HepG2 (cell line): ENCODE measurements around the gene FEV.

Source experiments
- POLR2A ChIP-seq, 2 experiments: IDR thresholded peaks; 2 replicates each; pipeline ENCODE4 v1.6.1; 2011; ENCODE audit warnings: low read depth in 2 of 2, low read length in 2 of 2, mild to moderate bottlenecking in 1 of 2, moderate library complexity in 1 of 2; ENCODE audit not compliant: insufficient read depth in 1 of 2
- PRPF4 ChIP-seq: fragments of 200-400 bp; formaldehyde crosslinking; IDR thresholded peaks from 2 replicates; pipeline ENCODE4 v1.6.1; 2016; ENCODE audit warnings: low read length, low read depth; ENCODE audit not compliant: poor library complexity, severe bottlenecking
- TF ChIP-seq, protein P1 (sequence below): sonication (generic); formaldehyde crosslinking; IDR thresholded peaks from 2 replicates; pipeline ENCODE4 v1.5.0; 2020; ENCODE audit warnings: mild to moderate bottlenecking, missing genetic modification reagents, moderate library complexity
- TF ChIP-seq, protein P2 (sequence below): sonication (generic); formaldehyde crosslinking; IDR thresholded peaks from 2 replicates; pipeline ENCODE4 v1.4.0; 2020; ENCODE audit warnings: mild to moderate bottlenecking, missing genetic modification reagents, borderline replicate concordance

DNA sequence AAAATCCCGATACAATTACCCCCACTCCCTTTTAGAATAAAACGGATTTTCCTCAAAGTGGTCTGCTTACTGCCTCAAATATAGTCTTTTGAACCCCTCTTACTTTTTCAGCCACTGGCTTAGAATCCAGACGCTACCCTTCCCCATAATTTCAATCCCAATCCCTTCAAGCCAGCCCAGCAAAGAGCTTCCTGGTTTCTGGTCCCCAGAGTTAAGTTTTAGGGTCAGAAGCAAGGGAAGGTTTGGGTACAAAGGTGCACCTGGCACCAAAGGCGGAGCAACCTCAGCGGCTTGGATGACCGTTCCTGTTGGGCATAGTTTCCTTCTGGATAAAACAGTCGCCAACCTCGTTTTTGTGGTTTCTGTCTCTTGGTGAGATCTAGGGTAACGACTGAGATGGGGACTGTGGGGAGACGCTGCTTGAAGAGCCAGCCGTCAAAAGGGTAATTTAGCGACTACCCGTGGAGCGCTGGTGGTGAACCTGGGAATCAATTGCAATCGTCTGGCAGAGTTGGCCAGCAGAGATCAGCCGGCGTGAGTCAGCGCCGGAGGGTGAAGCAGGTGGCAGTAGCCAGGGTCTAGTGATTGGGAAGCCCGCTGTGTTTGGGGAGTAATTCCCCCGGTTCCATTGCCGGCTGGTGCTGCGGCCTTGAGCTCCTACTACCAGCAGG lies 1.6 kb downstream of the FEV start:
- TF ChIP-seq PRPF4 (no peak), POLR2A (IDR thresholded peaks at IDR 0.05; ENCODE audit: insufficient read depth in 1 of 2, low read depth in 2 of 2, low read length in 2 of 2) (no peak)
- TF ChIP-seq, protein P1, sequence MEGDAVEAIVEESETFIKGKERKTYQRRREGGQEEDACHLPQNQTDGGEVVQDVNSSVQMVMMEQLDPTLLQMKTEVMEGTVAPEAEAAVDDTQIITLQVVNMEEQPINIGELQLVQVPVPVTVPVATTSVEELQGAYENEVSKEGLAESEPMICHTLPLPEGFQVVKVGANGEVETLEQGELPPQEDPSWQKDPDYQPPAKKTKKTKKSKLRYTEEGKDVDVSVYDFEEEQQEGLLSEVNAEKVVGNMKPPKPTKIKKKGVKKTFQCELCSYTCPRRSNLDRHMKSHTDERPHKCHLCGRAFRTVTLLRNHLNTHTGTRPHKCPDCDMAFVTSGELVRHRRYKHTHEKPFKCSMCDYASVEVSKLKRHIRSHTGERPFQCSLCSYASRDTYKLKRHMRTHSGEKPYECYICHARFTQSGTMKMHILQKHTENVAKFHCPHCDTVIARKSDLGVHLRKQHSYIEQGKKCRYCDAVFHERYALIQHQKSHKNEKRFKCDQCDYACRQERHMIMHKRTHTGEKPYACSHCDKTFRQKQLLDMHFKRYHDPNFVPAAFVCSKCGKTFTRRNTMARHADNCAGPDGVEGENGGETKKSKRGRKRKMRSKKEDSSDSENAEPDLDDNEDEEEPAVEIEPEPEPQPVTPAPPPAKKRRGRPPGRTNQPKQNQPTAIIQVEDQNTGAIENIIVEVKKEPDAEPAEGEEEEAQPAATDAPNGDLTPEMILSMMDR (CRISPR knock-in tag) = no peak
- TF ChIP-seq, protein P2, sequence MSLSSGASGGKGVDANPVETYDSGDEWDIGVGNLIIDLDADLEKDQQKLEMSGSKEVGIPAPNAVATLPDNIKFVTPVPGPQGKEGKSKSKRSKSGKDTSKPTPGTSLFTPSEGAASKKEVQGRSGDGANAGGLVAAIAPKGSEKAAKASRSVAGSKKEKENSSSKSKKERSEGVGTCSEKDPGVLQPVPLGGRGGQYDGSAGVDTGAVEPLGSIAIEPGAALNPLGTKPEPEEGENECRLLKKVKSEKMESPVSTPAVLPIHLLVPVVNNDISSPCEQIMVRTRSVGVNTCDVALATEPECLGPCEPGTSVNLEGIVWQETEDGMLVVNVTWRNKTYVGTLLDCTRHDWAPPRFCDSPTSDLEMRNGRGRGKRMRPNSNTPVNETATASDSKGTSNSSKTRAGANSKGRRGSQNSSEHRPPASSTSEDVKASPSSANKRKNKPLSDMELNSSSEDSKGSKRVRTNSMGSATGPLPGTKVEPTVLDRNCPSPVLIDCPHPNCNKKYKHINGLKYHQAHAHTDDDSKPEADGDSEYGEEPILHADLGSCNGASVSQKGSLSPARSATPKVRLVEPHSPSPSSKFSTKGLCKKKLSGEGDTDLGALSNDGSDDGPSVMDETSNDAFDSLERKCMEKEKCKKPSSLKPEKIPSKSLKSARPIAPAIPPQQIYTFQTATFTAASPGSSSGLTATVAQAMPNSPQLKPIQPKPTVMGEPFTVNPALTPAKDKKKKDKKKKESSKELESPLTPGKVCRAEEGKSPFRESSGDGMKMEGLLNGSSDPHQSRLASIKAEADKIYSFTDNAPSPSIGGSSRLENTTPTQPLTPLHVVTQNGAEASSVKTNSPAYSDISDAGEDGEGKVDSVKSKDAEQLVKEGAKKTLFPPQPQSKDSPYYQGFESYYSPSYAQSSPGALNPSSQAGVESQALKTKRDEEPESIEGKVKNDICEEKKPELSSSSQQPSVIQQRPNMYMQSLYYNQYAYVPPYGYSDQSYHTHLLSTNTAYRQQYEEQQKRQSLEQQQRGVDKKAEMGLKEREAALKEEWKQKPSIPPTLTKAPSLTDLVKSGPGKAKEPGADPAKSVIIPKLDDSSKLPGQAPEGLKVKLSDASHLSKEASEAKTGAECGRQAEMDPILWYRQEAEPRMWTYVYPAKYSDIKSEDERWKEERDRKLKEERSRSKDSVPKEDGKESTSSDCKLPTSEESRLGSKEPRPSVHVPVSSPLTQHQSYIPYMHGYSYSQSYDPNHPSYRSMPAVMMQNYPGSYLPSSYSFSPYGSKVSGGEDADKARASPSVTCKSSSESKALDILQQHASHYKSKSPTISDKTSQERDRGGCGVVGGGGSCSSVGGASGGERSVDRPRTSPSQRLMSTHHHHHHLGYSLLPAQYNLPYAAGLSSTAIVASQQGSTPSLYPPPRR = no peak
